NCI-H1105 treated with DMSO at 0.1 percent for 48 hours (cell line): ENCODE results near the gene CHAT.

Source experiments
- DNase-seq: peaks from one replicate; lab custom pipeline; 2025; lab: John Stamatoyannopoulos, UW

CHAT gene

DNA sequence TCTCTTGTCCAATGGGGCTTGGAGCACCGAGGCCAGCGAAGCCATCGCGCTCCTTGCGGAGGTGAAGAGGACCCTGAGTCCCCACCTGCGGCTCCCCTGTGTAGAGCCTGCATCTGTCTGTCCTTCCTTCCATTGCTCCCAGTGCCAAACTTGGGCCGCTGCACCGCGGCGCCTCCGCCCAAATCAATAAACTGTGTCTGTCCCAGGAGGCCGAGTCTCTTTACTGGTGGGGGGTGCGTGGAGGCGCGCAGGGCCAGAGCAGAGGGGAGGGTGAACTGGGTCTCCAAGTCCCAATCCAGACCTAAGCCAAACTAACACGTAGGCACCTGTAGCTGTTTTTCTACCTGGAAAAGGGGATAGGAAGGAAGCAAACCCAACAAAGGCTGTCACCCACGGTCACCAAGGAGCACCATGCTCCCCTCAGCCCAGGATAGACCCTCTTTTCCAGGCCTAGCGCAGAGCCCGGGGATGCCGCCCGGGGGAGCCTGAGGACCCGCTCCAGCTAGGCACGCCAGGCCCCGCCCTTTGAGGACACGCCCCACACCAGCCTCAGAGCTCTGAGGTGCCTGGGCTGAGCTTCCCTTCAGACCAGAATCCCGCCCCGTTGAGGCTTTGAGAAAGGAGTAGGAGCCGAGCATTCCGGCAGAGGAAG lies 1.2 kb upstream of the CHAT start:
- DNase-seq, result no peak

- no peak for DNase-seq
Observed at GRCh38 chr10:49613165-49613881, 514 bp upstream of the CHAT start.

DNA sequence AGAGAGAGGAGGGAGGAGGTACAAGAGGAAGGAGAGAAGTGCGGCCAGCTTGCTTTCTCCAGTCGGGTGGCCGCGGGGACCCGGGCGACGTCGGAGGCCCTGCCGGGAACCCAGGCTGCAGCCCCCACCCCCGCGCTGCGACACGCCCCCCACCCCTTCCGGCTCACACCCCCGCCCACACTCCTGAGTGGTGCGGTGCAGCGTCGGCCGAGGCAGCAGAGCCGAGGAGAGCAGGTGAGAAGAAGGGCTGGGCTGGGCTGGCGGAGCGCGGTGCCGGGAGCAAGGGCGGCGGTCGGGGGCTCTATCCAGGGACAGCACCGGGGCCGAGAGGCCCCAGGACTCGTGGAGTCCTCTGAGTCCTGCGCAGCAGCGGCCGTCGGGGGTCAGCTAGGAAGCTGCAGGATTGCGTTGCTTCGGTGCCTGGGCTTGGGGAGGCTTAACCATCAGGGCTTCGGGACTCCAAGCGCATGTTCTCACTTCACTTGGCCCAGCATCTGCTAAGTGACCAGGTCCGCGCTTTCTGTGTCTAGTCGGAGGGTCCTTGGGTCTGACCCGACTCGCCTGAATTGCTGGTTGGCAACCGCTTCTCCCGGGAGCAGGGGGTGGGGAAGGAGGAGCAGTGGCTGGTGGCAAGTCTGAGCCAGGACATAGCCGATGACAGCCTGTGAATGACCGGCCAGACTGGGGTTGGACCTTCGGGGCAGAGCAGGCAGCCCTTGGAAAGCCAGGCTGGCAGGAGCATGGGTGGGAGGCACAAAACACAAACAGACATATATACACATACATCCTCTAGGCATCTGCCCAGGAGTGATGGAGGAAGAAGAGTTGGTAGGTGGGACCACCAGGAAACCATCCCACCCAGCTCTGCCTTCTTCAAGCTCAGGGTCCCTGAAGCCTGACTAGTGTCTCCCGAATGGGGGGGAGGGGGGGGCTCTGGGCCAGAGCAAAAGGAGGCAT lies 683 bp downstream of the CHAT start:
- DNase-seq, result no peak

GRCh38 chr10:49615213-49615612 lies 1.4 kb downstream of the CHAT start:
- no peak for DNase-seq

DNA sequence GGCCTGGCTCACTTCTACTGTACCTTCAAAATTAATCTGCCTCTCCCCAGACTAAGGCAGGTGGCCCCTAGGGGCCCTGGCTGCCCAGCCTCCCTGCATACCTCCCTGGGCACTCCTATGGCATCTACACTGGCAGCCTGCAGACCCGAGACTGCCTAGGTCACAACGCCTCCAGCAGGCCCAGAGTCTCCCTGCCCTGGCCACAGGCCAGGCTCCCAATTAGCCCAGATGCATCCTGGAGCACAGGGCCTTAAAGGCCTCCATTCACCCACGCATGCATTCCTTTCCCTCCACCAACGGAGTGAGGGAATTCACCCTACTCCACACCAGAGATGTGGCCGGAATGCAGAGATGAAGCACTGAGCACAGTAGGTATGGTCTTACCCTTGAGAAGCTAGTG lies 1.9 kb downstream of the CHAT start:
- no peak for DNase-seq

GRCh38 chr10:49616421-49617101 lies 2.7 kb downstream of the CHAT start:
- DNase-seq, result no peak

DNA sequence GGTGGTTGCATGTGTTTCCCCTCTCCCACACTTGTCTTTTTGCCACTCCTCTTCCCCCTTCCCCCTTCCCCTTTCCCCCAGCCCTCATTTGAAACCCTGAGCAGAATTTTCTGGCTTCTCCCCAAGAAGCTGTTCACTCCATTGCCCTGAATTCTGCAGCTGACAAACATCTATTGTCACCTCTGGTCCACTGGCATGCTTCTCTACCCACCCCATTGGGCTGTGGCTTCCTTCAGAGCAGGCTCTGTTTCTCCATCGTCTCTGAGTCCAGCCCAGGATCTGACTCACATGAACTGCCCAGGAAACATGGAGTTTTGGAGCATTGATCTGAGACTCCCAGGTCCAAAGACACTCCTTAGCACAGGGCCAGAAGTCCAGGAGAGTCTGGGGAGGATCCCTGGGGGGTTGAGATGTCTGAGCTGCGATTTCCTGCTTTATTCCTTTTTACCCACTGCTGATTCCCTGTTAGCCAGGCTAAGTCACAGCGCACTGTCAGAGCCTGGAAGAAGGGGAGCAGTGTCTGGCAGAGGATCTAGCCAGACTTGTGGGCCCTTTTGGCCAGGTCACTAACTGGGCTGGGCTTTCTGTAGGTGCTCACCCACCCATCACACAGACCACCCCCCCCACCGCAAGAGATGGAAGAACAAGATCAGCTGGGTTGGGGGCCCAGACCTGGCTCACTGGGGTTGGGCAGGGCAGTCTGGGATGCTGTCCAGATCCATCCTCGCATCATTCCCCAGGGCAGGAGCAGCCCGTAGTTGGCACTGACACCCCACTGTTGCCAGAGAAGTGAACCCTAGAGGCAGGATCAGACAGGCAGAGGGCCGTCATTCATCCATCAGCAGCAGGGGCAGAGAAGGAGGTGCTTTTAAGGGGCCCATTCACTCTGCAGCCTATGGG lies 3.5 kb downstream of the CHAT start:
- no peak for DNase-seq

- no peak for DNase-seq
Observed at GRCh38 chr10:49618821-49619220, 5.0 kb downstream of the CHAT start.

- DNase-seq, result no peak
Observed at GRCh38 chr10:49619613-49620012, 5.8 kb downstream of the CHAT start.

DNA sequence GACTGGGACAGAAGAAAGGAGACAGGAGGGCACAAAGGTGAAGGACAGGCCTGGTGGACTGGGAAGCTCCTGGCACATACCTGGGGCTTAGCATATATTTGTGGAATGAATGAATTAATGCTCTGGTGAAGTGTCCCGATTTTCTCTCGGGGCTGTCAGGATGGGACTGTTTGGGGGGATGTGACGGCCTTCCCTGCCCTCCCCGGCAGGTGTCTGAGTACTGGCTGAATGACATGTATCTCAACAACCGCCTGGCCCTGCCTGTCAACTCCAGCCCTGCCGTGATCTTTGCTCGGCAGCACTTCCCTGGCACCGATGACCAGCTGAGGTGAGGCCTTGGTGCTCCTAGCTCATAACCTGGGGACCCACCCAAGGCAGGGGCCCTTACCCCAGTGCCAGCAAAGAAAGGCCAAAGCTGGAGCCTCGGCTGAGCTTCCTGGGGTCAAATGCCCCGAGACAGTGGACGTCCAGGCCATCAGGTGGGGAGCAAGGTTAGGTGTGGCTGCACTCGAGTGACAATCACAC lies 6.5 kb downstream of the CHAT start:
- DNase-seq, result no peak

DNA sequence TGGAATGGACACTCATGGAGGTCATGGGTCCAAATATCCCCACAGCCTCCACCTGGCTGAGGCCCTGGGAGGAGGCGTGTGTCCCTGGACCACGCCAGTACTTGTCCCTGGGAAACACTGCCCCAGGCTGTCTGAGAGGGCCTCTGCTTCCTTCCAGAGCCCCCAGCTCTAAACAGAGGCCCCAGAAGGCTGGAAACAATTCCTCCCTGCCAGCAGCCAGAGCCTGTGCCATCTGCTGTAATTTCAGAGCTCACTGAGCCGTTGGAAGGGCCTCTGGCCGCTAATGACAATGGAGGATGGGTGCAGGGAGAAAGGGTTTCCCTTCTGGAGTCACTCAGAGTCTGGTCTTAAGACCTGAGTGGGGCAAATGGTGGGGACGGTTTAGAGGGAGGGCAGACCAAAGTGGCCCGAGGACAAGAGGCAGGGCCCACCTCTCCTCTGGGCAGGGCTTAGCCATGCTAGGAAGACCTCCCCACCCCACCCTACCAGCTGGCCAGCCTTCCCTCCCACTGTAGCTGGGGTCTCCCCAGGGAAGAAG lies 7.1 kb downstream of the CHAT start:
- DNase-seq, result no peak

DNA sequence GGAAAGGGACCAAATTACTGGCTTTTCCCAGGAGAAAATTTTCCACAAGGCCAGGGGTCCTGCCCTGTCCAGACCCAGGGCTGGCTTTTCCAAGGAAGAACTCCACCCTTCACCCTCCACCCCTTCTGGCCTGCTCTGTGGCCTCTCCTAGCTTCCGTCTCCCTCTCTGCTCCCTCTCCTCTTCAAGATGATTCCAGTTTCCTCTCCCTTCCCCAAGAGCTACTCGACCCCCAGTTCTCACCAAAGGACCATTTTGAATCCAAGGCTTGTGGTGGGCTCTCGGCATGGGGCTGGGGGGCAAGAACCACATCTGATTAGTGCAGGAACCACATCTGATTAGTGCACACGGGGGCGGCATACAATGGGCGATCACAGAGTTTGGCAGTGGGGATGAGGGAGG lies 7.7 kb downstream of the CHAT start:
- DNase-seq, result no peak

DNA sequence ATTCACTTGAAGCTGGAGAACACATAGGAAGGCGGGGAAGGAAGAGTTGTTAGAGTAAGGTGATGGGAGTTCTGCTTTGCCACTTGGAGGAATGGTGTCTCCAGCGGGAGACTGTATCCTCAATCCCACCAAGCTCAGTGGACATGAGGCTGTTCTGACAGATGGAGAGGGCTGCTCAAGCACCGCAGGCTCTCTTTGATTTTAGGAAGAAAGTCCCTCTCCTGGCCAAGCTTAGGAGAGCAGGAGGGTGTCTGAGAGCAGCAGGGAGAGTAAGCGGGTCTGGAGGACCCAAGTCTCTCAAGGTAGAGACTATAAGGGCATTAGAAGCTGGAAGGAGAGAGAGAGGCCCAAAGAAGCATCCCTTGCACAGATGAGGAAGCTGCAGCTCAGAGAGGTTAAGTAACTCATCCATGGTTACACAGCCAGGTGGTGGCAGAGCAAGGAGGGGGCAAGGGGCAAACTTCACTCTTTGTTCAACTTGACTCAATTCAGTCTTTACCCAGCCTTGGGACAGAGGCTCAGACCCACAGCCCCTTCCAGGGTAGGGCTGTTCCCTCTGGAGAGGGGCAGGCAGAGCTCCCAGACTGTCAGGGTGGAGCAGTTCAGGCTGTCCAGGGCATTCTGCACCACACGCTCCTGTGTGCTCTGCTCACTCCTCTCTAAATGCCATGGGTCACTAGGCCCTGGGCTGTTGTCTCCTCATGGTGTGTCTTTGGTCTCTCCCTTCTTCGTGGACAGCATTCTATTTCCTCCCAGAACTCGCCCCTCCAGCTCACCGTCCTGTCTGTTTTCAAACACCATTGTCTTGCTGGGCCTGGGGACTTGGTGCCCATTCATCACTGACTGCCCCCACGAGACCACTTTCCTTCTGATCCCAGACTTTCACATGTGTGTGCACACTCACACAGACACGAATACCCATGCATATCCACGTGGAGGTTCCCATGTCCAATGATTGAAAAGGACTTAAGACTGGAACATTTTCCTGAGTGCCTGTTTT lies 8.9 kb downstream of the CHAT start:
- DNase-seq, result no peak

- DNase-seq, result no peak
Observed at GRCh38 chr10:49624629-49625028, 10.8 kb downstream of the CHAT start.

DNA sequence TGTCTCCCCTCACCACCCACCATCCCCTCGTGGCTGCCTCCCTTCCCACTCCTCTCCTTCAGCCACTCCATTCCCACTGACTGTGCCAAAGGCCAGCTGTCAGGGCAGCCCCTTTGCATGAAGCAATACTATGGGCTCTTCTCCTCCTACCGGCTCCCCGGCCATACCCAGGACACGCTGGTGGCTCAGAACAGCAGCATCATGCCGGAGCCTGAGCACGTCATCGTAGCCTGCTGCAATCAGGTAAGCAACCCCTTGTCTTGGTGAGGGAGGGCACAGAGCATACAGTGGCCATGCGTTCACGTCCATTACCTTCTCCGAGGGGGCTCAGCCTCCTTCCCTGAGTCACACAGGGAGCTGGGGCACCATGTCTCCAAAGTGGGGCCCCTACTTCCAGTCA lies 11.6 kb downstream of the CHAT start:
- DNase-seq, result no peak

DNA sequence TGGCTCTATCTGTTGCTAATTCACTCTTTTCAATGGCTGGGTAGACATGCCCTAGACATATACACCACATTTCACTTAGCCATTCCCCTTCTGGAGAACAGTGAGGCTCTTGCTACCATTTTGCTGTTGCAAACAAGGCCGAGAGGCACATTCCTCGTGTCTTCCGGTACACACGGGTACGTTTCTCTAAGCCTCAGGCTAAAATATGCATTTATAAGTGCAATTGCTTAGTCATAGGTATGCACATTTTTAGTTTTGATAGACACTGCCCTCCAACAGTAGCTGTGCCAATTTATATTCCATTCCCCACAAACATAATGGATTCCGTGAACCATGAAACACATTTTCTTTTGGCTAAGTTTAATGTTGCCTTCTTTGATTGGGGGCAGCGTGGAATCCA lies 13.2 kb downstream of the CHAT start:
- DNase-seq, result no peak

- no peak for DNase-seq
Observed at GRCh38 chr10:49627644-49628247, 13.9 kb downstream of the CHAT start.

DNA sequence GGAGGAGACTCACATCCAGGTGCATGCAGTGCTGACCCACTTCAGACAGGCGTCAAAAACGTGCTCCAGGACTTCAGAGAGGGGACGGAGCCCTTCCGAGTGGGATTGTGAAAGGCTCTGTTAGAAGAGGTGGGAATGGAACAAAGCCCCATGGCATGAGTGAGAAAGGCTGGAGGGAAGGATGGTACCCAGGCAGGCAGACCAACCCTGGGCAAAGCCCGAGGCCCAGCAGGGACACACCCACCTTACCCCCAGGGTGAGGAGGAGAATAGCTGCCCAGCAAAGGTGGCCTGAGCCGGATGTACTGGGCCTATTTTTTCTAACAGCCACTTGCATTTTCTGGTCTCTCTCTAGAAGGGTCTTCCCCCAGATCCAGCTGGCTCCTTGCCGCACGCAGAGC lies 14.8 kb downstream of the CHAT start:
- no peak for DNase-seq

DNA sequence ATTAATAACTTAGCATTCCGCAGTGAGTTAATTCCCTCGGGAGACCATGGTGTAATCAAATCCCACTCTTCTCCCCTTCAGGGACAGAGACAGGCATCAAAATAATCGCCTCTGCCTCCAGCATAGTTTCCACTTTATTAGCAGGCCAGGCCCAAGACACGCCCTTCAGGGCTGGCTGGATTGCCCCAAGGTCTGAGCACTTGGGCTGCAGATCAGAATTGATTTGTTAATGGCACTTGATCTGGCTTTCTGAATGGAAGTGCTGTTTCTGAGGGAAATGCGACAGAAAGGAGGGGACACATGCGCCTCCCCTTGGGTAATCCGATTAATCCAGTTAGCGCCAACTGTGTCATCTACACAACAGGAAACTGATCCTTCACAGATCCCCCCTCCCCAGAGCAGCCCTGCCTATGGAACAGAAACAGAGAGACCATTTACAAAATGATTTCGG lies 15.6 kb downstream of the CHAT start:
- no peak for DNase-seq
